CD4-positive, alpha-beta memory T cell (primary cell): ENCODE results near the gene GULP1. TPM values are rescaled to one million over a fixed set of nuclear protein-coding genes. Genes with fewer than 3 reads are reported as not detected.

Experiments used
- CTCF ChIA-PET: fragments of 350-600 bp; sonication (Branson Sonifier 250); formaldehyde crosslinking; loops from one replicate; lab custom pipeline; 2021; ENCODE audit warnings: inconsistent platforms; ENCODE audit not compliant: partially characterized antibody; lab: Charles Lee
- POLR2A ChIA-PET: fragments of 350-600 bp; sonication (Branson Sonifier 250); formaldehyde crosslinking; loops from one replicate; lab custom pipeline; 2021; ENCODE audit not compliant: partially characterized antibody; lab: Charles Lee
- DNase-seq, 5 donors: peaks; one replicate each; pipeline versions ENCODE4 v3.0.0 to v3.0.0-alpha.2; 2020 to 2022; ENCODE audit warnings: mixed read lengths in 1 of 5
- H3K27ac ChIP-seq: one replicate; pipeline ENCODE4 v1.7.0; 2013; ENCODE audit warnings: low read depth, low read length
- H3K27me3 ChIP-seq: 2 replicates; pipeline ENCODE4 v1.7.0; 2013; ENCODE audit warnings: mild to moderate bottlenecking, low read length, moderate library complexity; ENCODE audit not compliant: insufficient read depth
- H3K36me3 ChIP-seq: 2 replicates; pipeline ENCODE4 v1.7.0; 2013; ENCODE audit warnings: mild to moderate bottlenecking, low read length, moderate library complexity; ENCODE audit not compliant: insufficient read depth
- H3K4me1 ChIP-seq: 2 replicates; pipeline ENCODE4 v1.7.0; 2013; ENCODE audit warnings: mild to moderate bottlenecking, low read length, moderate library complexity; ENCODE audit not compliant: insufficient read depth
- H3K4me3 ChIP-seq, 2 donors: one replicate each; pipeline ENCODE4 v1.7.0; 2013; ENCODE audit warnings: low read length in 2 of 2, mild to moderate bottlenecking in 1 of 2
- H3K9me3 ChIP-seq, 2 donors: one replicate each; pipeline ENCODE4 v1.7.0; 2013; ENCODE audit warnings: low read length in 2 of 2, control low read depth in 1 of 2; ENCODE audit not compliant: control insufficient read depth in 1 of 2
- H3K27ac Mint-ChIP-seq, 7 donors: one replicate each; pipeline ENCODE4 v1.8.0; 2020 to 2021; ENCODE audit warnings: mixed read lengths in 7 of 7, mild to moderate bottlenecking in 6 of 7, inconsistent platforms in 3 of 7, moderate library complexity in 3 of 7
- H3K27me3 Mint-ChIP-seq, 2 donors: one replicate each; pipeline ENCODE4 v1.8.0; 2020 to 2021; ENCODE audit warnings: mixed read lengths in 2 of 2
- H3K36me3 Mint-ChIP-seq, 2 donors: one replicate each; pipeline ENCODE4 v1.8.0; 2020 to 2021; ENCODE audit warnings: mixed read lengths in 2 of 2, inconsistent platforms in 1 of 2, mild to moderate bottlenecking in 1 of 2
- H3K4me1 Mint-ChIP-seq, 4 donors: one replicate each; pipeline ENCODE4 v1.8.0; 2020 to 2021; ENCODE audit warnings: mixed read lengths in 4 of 4, mild to moderate bottlenecking in 1 of 4
- H3K4me3 Mint-ChIP-seq, 8 donors: one replicate each; pipeline ENCODE4 v1.8.0; 2020 to 2021; ENCODE audit warnings: mixed read lengths in 8 of 8, mild to moderate bottlenecking in 7 of 8, moderate library complexity in 6 of 8, inconsistent platforms in 3 of 8
- H3K9me3 Mint-ChIP-seq, 8 donors: one replicate each; pipeline ENCODE4 v1.8.0; 2020 to 2021; ENCODE audit warnings: mixed read lengths in 8 of 8, mild to moderate bottlenecking in 5 of 8, inconsistent platforms in 3 of 8, moderate library complexity in 1 of 8
- intact Hi-C: fragments of 100-400 bp; cut with micrococcal nuclease; formaldehyde crosslinking; loops from one replicate; pipeline ENCODE4 v1.15.1; 2023
- polyA plus RNA-seq, 2 donors: library from polyadenylated mRNA; unstranded; fragments of 300-500 nt; fragmentation: Illumina TruSeq; gene quantifications; one replicate each; pipeline ENCODE4 v1.2.3, GENCODE V29; 2021
- total RNA-seq, 2 experiments: library from RNA; stranded (reverse); gene quantifications; one replicate each; pipeline ENCODE4 v1.2.3, GENCODE V29; 2021

The GULP1 gene, protein sequence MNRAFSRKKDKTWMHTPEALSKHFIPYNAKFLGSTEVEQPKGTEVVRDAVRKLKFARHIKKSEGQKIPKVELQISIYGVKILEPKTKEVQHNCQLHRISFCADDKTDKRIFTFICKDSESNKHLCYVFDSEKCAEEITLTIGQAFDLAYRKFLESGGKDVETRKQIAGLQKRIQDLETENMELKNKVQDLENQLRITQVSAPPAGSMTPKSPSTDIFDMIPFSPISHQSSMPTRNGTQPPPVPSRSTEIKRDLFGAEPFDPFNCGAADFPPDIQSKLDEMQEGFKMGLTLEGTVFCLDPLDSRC
- total RNA-seq = not detected
- polyA plus RNA-seq = not detected

- Mint-ChIP-seq H3K4me1 (peaks cover 0 to 10% (median 4%) of the 10 kb centered on the region in 4 donors), H3K4me3 (peak within 1 kb of the TSS in 5 of 8 donors; percentile 1 to 75 (median 47)), H3K27ac (no peak within 1 kb of the TSS), H3K36me3 (no peaks in the 10 kb centered on the region), H3K27me3 (peaks cover 20% of the 10 kb centered on the region in 2 donors), H3K9me3 (peaks cover 0 to 6% (median 0%) of the 10 kb centered on the region in 8 donors)
- DNase-seq = peak in 1 of 5 donors; percentile 24
- no peak within 1 kb of the TSS for H3K4me3 ChIP-seq
- POLR2A ChIA-PET = no interaction called here
- H3K4me1 ChIP-seq = no peaks in the 10 kb centered on the region
- intact Hi-C loops = no loop called here
- H3K9me3 ChIP-seq = no peaks in the 10 kb centered on the region
- CTCF ChIA-PET = no interaction called here
- no peak within 1 kb of the TSS for H3K27ac ChIP-seq
- H3K27me3 ChIP-seq = peaks cover 4% of the 10 kb centered on the region
- no peaks in the 10 kb centered on the region for H3K36me3 ChIP-seq
Measured at GRCh38 chr2:188291617-188292347, at the start of gene GULP1. Gene GULP1 (plus strand): TSS chr2:188291874. CDS start chr2:188477703, 185,829 bp downstream.

DNA sequence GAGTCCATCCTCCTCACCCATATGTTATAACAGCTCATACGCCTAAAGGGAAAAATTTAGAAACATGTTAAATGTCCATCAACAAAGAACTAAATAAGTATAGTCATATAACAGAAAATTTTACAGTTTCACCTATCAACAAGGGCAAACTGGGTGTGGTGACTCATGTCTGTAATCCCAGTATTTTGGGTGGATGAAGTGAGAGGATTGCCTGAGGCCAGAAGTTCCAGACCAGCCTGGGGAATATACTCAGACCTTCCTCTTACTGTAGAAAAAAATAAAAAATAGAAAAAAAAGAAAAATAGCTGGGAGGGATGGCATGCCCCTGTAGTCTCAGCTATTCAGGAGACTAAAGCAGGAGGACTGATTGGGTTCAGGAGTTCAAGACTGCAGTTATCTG, 48.3 kb upstream of the GULP1 start:
- Histone ChIP-seq H3K9me3 (no peaks in the 10 kb centered on the region), H3K4me1 (no peaks in the 10 kb centered on the region), H3K4me3 (no peak overlapping the region), H3K27ac (no peak overlapping the region), H3K36me3 (no peaks in the 10 kb centered on the region), H3K27me3 (no peaks in the 10 kb centered on the region)
- H3K4me1 Mint-ChIP-seq = no peaks in the 10 kb centered on the region
- ChIA-PET CTCF (no interaction called here), POLR2A (no interaction called here)
- no peak for DNase-seq
- intact Hi-C loops = no loop called here
- H3K4me3 Mint-ChIP-seq = no peak overlapping the region
- H3K36me3 Mint-ChIP-seq = no peaks in the 10 kb centered on the region
- H3K27me3 Mint-ChIP-seq = no peaks in the 10 kb centered on the region
- peaks cover 0 to 14% (median 4%) of the 10 kb centered on the region in 8 donors for H3K9me3 Mint-ChIP-seq
- no peak overlapping the region for H3K27ac Mint-ChIP-seq

DNA sequence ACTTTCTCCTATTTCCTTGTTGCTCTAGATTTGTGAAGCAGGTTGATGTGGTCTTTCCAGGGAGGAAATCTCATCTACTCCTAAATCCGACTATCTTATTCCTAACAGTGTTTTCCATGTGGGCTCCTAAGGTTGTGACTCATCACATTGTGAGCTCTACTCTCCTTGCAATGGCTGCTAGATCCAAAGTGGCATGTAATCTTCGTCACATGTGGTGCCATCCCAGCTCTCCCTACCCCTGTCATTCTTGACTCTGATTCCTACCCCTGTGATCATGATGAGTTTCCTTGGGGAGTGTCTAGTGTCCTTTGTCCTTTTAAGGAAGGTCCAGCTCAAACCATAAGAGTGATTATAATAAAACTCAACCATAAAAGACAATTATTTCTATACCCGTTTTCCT, 47.3 kb upstream of the GULP1 start:
- Histone ChIP-seq H3K27ac (no peak overlapping the region), H3K4me1 (no peaks in the 10 kb centered on the region), H3K27me3 (no peaks in the 10 kb centered on the region), H3K9me3 (no peaks in the 10 kb centered on the region), H3K4me3 (no peak overlapping the region), H3K36me3 (no peaks in the 10 kb centered on the region)
- CTCF ChIA-PET = no interaction called here
- Mint-ChIP-seq H3K27me3 (no peaks in the 10 kb centered on the region), H3K4me1 (no peaks in the 10 kb centered on the region), H3K27ac (no peak overlapping the region), H3K36me3 (no peaks in the 10 kb centered on the region), H3K4me3 (no peak overlapping the region), H3K9me3 (peaks cover 0 to 4% (median 0%) of the 10 kb centered on the region in 8 donors)
- no peak for DNase-seq
- intact Hi-C loops = no loop called here
- POLR2A ChIA-PET = no interaction called here

DNA sequence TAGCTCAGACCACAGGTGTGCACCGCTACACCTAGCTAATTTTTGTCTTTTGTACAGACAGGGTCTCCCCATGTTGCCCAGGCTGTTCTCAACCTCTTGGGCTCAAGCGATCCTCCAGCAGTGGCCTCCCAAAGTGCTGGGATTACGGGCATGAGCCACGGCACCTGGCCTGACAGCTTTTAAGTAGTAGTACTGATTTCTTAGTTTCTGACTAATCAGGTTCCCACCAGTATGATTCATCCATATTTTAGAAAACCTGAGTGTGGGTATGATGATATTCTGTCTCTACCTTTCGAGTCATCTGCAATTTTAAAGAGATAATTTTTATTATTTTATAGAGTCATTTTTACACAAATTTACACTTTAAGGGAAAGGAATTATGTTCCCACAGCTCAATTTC, 46.4 kb upstream of the GULP1 start:
- no peak overlapping the region for H3K4me3 ChIP-seq
- intact Hi-C loops = no loop called here
- H3K9me3 Mint-ChIP-seq = peaks cover 0 to 4% (median 0%) of the 10 kb centered on the region in 8 donors
- CTCF ChIA-PET = no interaction called here
- POLR2A ChIA-PET = no interaction called here
- H3K4me3 Mint-ChIP-seq = no peak overlapping the region
- no peak for DNase-seq
- no peaks in the 10 kb centered on the region for H3K4me1 ChIP-seq
- no peak overlapping the region for H3K27ac ChIP-seq
- no peaks in the 10 kb centered on the region for H3K36me3 Mint-ChIP-seq
- H3K4me1 Mint-ChIP-seq = no peaks in the 10 kb centered on the region
- no peaks in the 10 kb centered on the region for H3K9me3 ChIP-seq
- H3K27me3 Mint-ChIP-seq = no peaks in the 10 kb centered on the region
- H3K27me3 ChIP-seq = no peaks in the 10 kb centered on the region
- no peak overlapping the region for H3K27ac Mint-ChIP-seq
- H3K36me3 ChIP-seq = no peaks in the 10 kb centered on the region

DNA sequence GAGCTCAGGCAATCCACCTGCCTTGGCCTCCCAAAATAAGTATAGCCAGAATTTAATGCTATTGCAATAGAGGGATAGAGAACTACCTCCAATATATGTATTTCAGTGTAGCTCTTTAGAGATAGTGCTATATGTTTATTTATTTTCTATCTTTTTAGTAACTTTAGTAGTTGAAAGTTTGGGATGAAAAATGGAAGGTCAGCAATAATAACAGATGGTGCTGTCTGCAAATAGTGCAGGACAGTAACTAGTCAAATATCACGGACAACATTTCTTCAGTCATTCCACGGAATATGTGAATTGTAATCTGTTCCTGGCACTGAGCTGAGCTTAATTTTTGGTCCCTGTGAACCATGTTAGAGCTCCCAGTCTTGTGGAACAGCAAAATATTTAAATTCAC, 43.2 kb upstream of the GULP1 start:
- Histone ChIP-seq H3K27me3 (no peaks in the 10 kb centered on the region), H3K36me3 (no peaks in the 10 kb centered on the region), H3K9me3 (no peaks in the 10 kb centered on the region), H3K4me3 (no peak overlapping the region), H3K4me1 (no peaks in the 10 kb centered on the region), H3K27ac (no peak overlapping the region)
- no peak overlapping the region for H3K27ac Mint-ChIP-seq
- intact Hi-C loops = no loop called here
- peaks cover 0 to 9% (median 4%) of the 10 kb centered on the region in 8 donors for H3K9me3 Mint-ChIP-seq
- no peaks in the 10 kb centered on the region for H3K36me3 Mint-ChIP-seq
- H3K4me1 Mint-ChIP-seq = no peaks in the 10 kb centered on the region
- ChIA-PET POLR2A (no interaction called here), CTCF (no interaction called here)
- H3K27me3 Mint-ChIP-seq = no peaks in the 10 kb centered on the region
- no peak overlapping the region for H3K4me3 Mint-ChIP-seq
- DNase-seq = no peak

- Mint-ChIP-seq H3K4me1 (no peaks in the 10 kb centered on the region), H3K27me3 (no peaks in the 10 kb centered on the region), H3K4me3 (no peak overlapping the region), H3K9me3 (peaks cover 0 to 9% (median 4%) of the 10 kb centered on the region in 8 donors), H3K27ac (no peak overlapping the region), H3K36me3 (no peaks in the 10 kb centered on the region)
- Histone ChIP-seq H3K9me3 (no peaks in the 10 kb centered on the region), H3K27ac (no peak overlapping the region), H3K4me1 (no peaks in the 10 kb centered on the region), H3K27me3 (no peaks in the 10 kb centered on the region), H3K36me3 (no peaks in the 10 kb centered on the region), H3K4me3 (no peak overlapping the region)
- intact Hi-C loops = no loop called here
- POLR2A ChIA-PET = no interaction called here
- no peak for DNase-seq
- CTCF ChIA-PET = no interaction called here
Measured at GRCh38 chr2:188251034-188251433, 40.6 kb upstream of the GULP1 start.

DNA sequence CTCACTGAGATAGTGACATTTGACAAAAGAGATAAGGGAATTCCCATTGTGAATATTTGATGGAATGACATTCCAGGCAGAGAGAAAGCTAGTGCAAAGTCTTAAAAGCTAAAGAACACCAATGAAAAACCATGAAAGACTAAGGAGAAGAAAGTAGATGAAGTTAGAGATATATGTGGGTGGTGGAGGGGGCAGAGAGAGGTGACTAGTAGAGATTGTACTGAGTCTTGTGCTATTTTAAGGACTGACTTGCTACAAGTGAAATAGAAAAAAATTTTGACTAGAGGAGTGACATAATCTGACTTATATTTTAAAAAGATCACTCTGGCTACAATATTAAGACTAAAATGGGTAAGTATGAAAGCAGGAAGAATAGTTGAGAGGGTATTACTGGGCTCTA, 35.3 kb upstream of the GULP1 start:
- Histone ChIP-seq H3K4me1 (no peaks in the 10 kb centered on the region), H3K36me3 (no peaks in the 10 kb centered on the region), H3K27me3 (no peaks in the 10 kb centered on the region), H3K4me3 (no peak overlapping the region), H3K27ac (no peak overlapping the region), H3K9me3 (no peaks in the 10 kb centered on the region)
- ChIA-PET POLR2A (no interaction called here), CTCF (no interaction called here)
- Mint-ChIP-seq H3K9me3 (peaks cover 0 to 12% (median 2%) of the 10 kb centered on the region in 8 donors), H3K4me3 (no peak overlapping the region), H3K4me1 (no peaks in the 10 kb centered on the region), H3K27me3 (no peaks in the 10 kb centered on the region), H3K27ac (no peak overlapping the region), H3K36me3 (no peaks in the 10 kb centered on the region)
- intact Hi-C loops = no loop called here
- no peak for DNase-seq
